ENCODE data around the gene GPR155. TPM values are rescaled to one million over a fixed set of nuclear protein-coding genes. Genes with fewer than 3 reads are reported as not detected.
"Not testable (repeated sequence)": the region's sequence is repeated elsewhere in the genome, so short reads cannot be mapped to it uniquely, and the experiment has no call there.

Gene GPR155
- total and polyA plus RNA-seq, 8 donors: 0.87 to 43.1 (median 13.6) TPM

DNA sequence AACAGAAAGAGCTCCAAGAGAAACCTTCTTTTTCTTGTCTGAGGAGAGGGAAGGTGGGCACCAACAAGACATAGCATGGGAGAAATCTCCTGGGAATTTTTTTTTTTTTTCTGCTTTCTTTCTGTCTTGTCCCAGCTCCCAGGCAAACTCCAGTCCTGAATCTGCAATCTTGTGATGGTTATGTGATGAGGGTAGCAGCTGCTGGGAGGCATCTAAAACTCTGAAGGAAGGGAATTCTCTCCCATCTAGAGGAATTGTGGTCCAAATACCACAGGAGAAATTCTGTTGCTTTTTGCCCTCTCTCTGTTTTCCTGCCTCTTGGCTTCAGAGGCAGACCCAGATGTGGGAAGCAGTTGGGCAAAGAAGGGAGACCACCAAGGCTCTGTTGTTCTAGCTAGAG, 74.6 kb downstream of the GPR155 start:
- H3K36me3 ChIP-seq: peaks cover 0 to 35% (median 31%) of the 10 kb centered on the region in 4 donors
- no peaks in the 10 kb centered on the region for H3K9me3 ChIP-seq
- H3K27ac ChIP-seq: no peak overlapping the region
- no peak for TF ChIP-seq POLR2AphosphoS5 (IDR thresholded peaks at IDR 0.05)
- no peak for DNase-seq
- no peaks in the 10 kb centered on the region for H3K27me3 ChIP-seq
- intact Hi-C loops (cut with DNase I; ENCODE audit: low total_unique reads): no loop called here
- no peaks in the 10 kb centered on the region for H3K4me1 ChIP-seq
- H3K4me3 ChIP-seq: no peak overlapping the region

GRCh38 chr2:174410039-174410438, 76.8 kb downstream of the GPR155 start:
- intact Hi-C loops (cut with DNase I; ENCODE audit: low total_unique reads); H3K9me3 ChIP-seq; DNase-seq; H3K4me1 ChIP-seq; H3K27me3 ChIP-seq: not testable (repeated sequence)
- H3K4me3 ChIP-seq: peak overlapping the region in 2 of 4 donors; percentile 19 to 20
- H3K27ac ChIP-seq: peak overlapping the region in 1 of 5 donors; percentile 38
- 62 to 70% (median 63%) methylated on average over 3 to 19 of the region's 31 CpGs for WGBS, 5 donors
- peaks cover 0 to 20% (median 19%) of the 10 kb centered on the region in 4 donors for H3K36me3 ChIP-seq

DNA sequence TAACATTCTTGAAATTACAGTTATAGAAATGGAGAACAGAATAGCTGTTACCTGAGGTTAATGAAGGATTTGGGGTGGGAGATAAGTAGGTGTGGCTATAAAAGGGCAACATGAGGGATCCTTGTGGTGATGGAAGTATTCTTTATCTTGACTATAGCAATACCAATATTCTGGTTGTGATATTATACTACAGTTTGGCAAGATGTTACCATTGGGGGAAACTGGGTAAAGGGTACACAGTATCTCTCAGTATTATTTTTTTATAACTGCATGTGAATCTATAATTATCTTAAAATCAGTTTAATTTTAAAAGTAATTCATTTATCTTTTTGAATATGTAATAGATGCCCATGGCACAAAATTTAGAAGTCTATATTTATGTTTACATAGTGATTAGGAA, 83.2 kb downstream of the GPR155 start:
- intact Hi-C loops (cut with DNase I; ENCODE audit: low total_unique reads): no loop called here
- no peak for DNase-seq
- peaks cover 0 to 43% (median 29%) of the 10 kb centered on the region in 4 donors for H3K36me3 ChIP-seq
- no peaks in the 10 kb centered on the region for H3K27me3 ChIP-seq
- TF ChIP-seq EP300 (IDR thresholded peaks at IDR 0.05): no peak
- no peak for TF ChIP-seq POLR2AphosphoS5 (IDR thresholded peaks at IDR 0.05)
- TF ChIP-seq CTCF (IDR thresholded peaks at IDR 0.05): no peak
- no peak for TF ChIP-seq POLR2A (IDR thresholded peaks at IDR 0.05)
- H3K27ac ChIP-seq: no peak overlapping the region
- H3K4me3 ChIP-seq: no peak overlapping the region
- no peaks in the 10 kb centered on the region for H3K9me3 ChIP-seq
- H3K4me1 ChIP-seq: no peaks in the 10 kb centered on the region

GRCh38 chr2:174400853-174401252, 86.0 kb downstream of the GPR155 start:
- peaks cover 0 to 19% (median 8%) of the 10 kb centered on the region in 4 donors for H3K4me1 ChIP-seq
- intact Hi-C loops (cut with DNase I; ENCODE audit: low total_unique reads): no loop called here
- no peak for TF ChIP-seq EP300 (IDR thresholded peaks at IDR 0.05)
- no peak for TF ChIP-seq POLR2A (IDR thresholded peaks at IDR 0.05)
- no peak for TF ChIP-seq POLR2AphosphoS5 (IDR thresholded peaks at IDR 0.05)
- no peak for TF ChIP-seq CTCF (IDR thresholded peaks at IDR 0.05)
- no peak for DNase-seq
- no peak overlapping the region for H3K27ac ChIP-seq
- H3K36me3 ChIP-seq: peaks cover 0 to 43% (median 29%) of the 10 kb centered on the region in 4 donors
- H3K4me3 ChIP-seq: no peak overlapping the region
- no peaks in the 10 kb centered on the region for H3K9me3 ChIP-seq
- no peaks in the 10 kb centered on the region for H3K27me3 ChIP-seq

- H3K4me1 ChIP-seq: peaks cover 7 to 27% (median 14%) of the 10 kb centered on the region in 4 donors
- 87 to 93% (median 88%) methylated on average over 1 of the region's 1 CpG for WGBS, 5 donors
- H3K9me3 ChIP-seq: no peaks in the 10 kb centered on the region
- H3K36me3 ChIP-seq: peaks cover 0 to 42% (median 28%) of the 10 kb centered on the region in 4 donors
- H3K27ac ChIP-seq: no peak overlapping the region
- no peak overlapping the region for H3K4me3 ChIP-seq
- no peak for TF ChIP-seq POLR2A (IDR thresholded peaks at IDR 0.05)
- TF ChIP-seq CTCF (IDR thresholded peaks at IDR 0.05): no peak
- TF ChIP-seq EP300 (IDR thresholded peaks at IDR 0.05): no peak
- TF ChIP-seq POLR2AphosphoS5 (IDR thresholded peaks at IDR 0.05): no peak
- H3K27me3 ChIP-seq: no peaks in the 10 kb centered on the region
- intact Hi-C loops (cut with DNase I; ENCODE audit: low total_unique reads): no loop called here
- no peak for DNase-seq
Measured at GRCh38 chr2:174399171-174399570, 87.7 kb downstream of the GPR155 start.
